SK-N-SH treated with all-trans-retinoic acid at 6 μM for 48 hours (cell line): Measurements from ENCODE around the gene SCAPER.

Experiments used
- GLIS3 ChIP-seq: fragments of 250-450 bp; sonication (Bioruptor Pico); IDR thresholded peaks from 2 replicates; pipeline ENCODE4 v1.5.0; 2020; ENCODE audit warnings: mild to moderate bottlenecking, moderate library complexity
- RARB ChIP-seq: fragments of 250-450 bp; sonication (Bioruptor Pico); IDR thresholded peaks from 2 replicates; pipeline ENCODE4 v1.8.0; 2021; ENCODE audit warnings: mild to moderate bottlenecking, moderate library complexity
- ZFP3 ChIP-seq: fragments of 250-450 bp; sonication (Bioruptor Pico); IDR thresholded peaks from 2 replicates; pipeline ENCODE4 v1.5.0; 2020; ENCODE audit warnings: mild to moderate bottlenecking, moderate library complexity
- ZNF565 ChIP-seq: fragments of 450-650 bp; formaldehyde crosslinking; conservative IDR thresholded peaks from 2 replicates; pipeline ENCODE4 v1.5.0; 2020; ENCODE audit warnings: low read depth, mild to moderate bottlenecking, moderate library complexity
- TF ChIP-seq, protein P1 (sequence below): fragments of 250-450 bp; sonication (Bioruptor Pico); IDR thresholded peaks from 2 replicates; pipeline ENCODE4 v1.8.0; 2020; ENCODE audit warnings: mild to moderate bottlenecking, moderate library complexity, borderline replicate concordance

- no peak for TF ChIP-seq RARB
- TF ChIP-seq ZNF565 (CRISPR knock-in tag), result no peak
- TF ChIP-seq GLIS3 (CRISPR knock-in tag), result no peak
- TF ChIP-seq, protein P1, sequence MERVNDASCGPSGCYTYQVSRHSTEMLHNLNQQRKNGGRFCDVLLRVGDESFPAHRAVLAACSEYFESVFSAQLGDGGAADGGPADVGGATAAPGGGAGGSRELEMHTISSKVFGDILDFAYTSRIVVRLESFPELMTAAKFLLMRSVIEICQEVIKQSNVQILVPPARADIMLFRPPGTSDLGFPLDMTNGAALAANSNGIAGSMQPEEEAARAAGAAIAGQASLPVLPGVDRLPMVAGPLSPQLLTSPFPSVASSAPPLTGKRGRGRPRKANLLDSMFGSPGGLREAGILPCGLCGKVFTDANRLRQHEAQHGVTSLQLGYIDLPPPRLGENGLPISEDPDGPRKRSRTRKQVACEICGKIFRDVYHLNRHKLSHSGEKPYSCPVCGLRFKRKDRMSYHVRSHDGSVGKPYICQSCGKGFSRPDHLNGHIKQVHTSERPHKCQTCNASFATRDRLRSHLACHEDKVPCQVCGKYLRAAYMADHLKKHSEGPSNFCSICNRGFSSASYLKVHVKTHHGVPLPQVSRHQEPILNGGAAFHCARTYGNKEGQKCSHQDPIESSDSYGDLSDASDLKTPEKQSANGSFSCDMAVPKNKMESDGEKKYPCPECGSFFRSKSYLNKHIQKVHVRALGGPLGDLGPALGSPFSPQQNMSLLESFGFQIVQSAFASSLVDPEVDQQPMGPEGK (CRISPR knock-in tag), result no peak
- no peak for TF ChIP-seq ZFP3 (CRISPR knock-in tag)
These were observed 552.0 kb downstream of the SCAPER start for GRCh38 chr15:76353023-76353577.
